EH (cell line): ENCODE measurements around the gene CRAT.
"Not testable (repeated sequence)": the region's sequence is repeated elsewhere in the genome, so short reads cannot be mapped to it uniquely, and the experiment has no call there.

Experiments used
- DNase-seq: peaks from one replicate; pipeline ENCODE4 v3.0.0-alpha.2; 2015; ENCODE audit warnings: low read depth

The CRAT gene

GRCh38 chr9:129138476-129139232, 28.1 kb upstream of the CRAT start:
- peak; percentile 90 for DNase-seq

GRCh38 chr9:129138144-129138462, 27.5 kb upstream of the CRAT start:
- DNase-seq = no peak

- DNase-seq = no peak
Observed at GRCh38 chr9:129137292-129138143, 26.9 kb upstream of the CRAT start.

GRCh38 chr9:129136446-129137035, 25.9 kb upstream of the CRAT start:
- no peak for DNase-seq

GRCh38 chr9:129135476-129135875, 24.9 kb upstream of the CRAT start:
- no peak for DNase-seq

GRCh38 chr9:129133082-129133481, 22.5 kb upstream of the CRAT start:
- peak; percentile 19 for DNase-seq

- peak; percentile 70 for DNase-seq
Observed at GRCh38 chr9:129131300-129132145, 20.9 kb upstream of the CRAT start.

- no peak for DNase-seq
Observed at GRCh38 chr9:129130791-129131190, 20.2 kb upstream of the CRAT start.

GRCh38 chr9:129130271-129130670, 19.7 kb upstream of the CRAT start:
- DNase-seq = not testable (repeated sequence)

GRCh38 chr9:129128689-129129088, 18.1 kb upstream of the CRAT start:
- DNase-seq = no peak

GRCh38 chr9:129126749-129127618, 16.4 kb upstream of the CRAT start:
- no peak for DNase-seq

GRCh38 chr9:129125478-129125877, 14.9 kb upstream of the CRAT start:
- DNase-seq = peak; percentile 86

- no peak for DNase-seq
Observed at GRCh38 chr9:129124506-129125069, 14.0 kb upstream of the CRAT start.

GRCh38 chr9:129122976-129123375, 12.4 kb upstream of the CRAT start:
- DNase-seq = not testable (repeated sequence)

GRCh38 chr9:129122133-129122532, 11.5 kb upstream of the CRAT start:
- no peak for DNase-seq

- peak; percentile 43 for DNase-seq
Observed at GRCh38 chr9:129121483-129121882, 10.9 kb upstream of the CRAT start.

- no peak for DNase-seq
Observed at GRCh38 chr9:129118799-129119198, 8.2 kb upstream of the CRAT start.

GRCh38 chr9:129113645-129114304, 3.2 kb upstream of the CRAT start:
- no peak for DNase-seq

GRCh38 chr9:129112526-129112925, 1.9 kb upstream of the CRAT start:
- not testable (repeated sequence) for DNase-seq

GRCh38 chr9:129111528-129112151, 1.0 kb upstream of the CRAT start:
- DNase-seq = peak; percentile 70
